Pulmonary artery endothelial cell (primary cell): Measurements from ENCODE around the gene POM121L2. TPM values are rescaled to one million over a fixed set of nuclear protein-coding genes. Genes with fewer than 3 reads are reported as not detected.

Experiments used
- DNase-seq: peaks from one replicate; pipeline ENCODE4 v3.0.0-alpha.2; 2011; ENCODE audit warnings: low read depth, low spot score
- total RNA-seq: library from RNA; depleted of rRNA; stranded (reverse); fragments of >200 nt; gene quantifications from 2 replicates; pipeline ENCODE4 v1.2.3, GENCODE V29; 2014

POM121L2 gene
- total RNA-seq, result not detected in 2 replicates

DNA sequence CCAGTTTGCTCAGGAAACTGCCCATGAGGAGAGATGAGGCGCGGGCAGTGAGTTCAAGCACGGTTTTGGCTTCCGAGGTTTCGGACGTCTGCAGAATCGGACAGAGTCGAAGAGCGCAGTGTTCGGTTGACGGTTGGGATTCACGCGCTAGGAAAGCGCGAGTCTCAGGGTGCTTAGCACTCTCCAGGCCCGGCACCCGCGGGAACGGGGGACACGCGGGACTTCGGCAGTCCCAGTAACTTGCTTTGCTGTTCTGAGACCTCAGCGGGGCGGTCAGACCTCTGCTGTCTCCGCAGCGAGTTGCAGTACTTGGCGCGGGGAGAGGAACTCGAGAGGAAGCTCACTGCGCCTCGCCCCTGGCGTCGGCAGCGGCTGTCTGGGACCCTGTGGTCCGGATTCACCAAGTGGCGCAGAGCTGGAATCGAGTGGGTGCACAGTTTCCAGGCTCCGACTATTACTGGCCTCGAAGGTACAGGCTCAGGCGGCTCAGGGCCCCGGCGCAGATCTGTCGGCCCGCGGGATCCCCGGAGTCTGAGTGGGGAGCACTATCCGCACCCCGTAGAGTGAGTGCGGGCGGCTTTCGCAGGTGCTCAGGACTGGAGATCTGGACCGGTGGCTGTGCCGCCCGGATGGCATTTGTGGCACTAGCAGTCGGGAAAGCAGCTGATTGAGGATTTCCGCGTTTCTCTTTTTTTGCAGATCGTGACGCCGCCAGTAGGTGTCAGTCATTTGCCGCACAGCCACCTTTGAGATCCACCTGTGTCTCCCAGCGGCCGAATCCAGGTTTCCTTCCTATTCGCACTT lies at the start of gene POM121L2:
TSS of gene POM121L2 (minus strand) at position 128 of the 804 bp plus-strand sequence. CDS start at position 25, 103 bp downstream.
- no peak for DNase-seq

DNA sequence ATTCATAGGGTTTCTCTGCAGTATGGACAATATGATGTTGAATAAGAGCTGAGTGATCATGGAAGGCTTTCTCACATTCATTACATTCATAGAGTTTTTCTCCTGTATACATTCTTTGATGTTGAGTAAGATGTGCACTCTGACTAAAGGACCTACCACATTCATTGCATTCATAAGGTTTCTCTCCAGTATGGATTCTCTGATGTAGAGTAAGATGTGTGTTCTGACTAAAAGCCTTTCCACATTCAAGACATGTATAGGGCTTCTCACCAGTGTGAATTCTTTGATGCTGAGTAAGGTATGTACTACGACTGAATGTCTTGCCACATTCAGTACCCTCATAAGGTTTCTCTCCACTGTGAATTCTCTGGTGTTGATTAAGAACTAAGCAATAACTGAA lies 47.2 kb upstream of the POM121L2 start:
- no peak for DNase-seq

DNA sequence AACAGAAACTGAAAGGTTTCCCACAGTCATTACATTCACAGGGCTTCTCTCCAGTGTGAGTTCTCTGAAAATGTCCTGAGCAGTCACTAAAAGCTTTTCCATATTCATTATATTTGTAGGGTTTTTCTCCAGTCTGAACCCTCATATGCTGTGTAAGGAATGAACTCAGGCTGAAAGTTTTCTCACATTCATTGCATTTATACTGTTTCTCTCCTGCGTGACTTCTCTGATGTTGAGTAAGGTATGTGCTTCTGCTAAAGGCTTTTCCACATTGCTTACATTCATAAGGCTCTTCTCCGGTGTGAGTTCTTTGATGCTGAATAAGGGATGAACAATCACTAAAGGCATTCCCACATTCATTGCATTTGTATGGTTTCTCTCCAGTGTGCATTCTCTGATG lies 46.7 kb upstream of the POM121L2 start:
- DNase-seq, result no peak

DNA sequence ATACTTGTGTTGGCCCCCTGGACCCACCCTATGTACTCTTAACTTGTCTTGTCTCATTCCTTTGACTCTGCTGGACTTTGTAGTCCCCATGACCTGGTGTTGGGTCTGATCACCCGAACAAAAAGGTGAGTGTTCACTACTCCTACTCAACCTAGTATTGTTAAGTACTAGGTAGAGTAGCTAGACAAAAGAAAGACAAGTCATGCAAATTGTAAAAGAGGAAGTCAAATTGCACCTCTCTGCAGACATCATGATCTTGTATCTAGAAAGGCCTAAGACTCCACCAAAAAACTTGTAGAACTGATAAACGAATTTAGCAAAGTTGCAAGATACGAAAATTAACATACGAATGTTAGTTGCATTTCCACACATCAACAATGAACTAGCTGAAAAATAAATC lies 40.8 kb upstream of the POM121L2 start:
- no peak for DNase-seq

GRCh38 chr6:27334141-27334540 lies 22.1 kb upstream of the POM121L2 start:
- no peak for DNase-seq

DNA sequence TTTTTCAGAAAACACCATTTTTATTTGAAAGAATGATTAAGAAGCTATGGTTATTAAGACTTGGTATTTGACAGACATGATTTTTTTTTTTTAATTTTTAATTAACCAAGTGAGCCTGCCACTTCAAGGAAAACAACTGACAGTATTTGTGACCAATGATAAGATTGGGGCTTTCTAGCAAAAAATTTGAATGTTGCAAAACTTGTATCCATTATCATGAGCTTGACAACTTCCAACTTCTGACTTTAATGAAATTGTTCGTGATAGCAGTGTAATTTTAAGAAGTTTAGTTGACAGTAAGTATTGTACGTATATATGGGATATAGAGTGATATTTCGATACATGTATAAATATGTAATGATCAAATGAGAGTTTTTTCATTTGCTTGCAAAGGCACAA lies 21.6 kb upstream of the POM121L2 start:
- no peak for DNase-seq

DNA sequence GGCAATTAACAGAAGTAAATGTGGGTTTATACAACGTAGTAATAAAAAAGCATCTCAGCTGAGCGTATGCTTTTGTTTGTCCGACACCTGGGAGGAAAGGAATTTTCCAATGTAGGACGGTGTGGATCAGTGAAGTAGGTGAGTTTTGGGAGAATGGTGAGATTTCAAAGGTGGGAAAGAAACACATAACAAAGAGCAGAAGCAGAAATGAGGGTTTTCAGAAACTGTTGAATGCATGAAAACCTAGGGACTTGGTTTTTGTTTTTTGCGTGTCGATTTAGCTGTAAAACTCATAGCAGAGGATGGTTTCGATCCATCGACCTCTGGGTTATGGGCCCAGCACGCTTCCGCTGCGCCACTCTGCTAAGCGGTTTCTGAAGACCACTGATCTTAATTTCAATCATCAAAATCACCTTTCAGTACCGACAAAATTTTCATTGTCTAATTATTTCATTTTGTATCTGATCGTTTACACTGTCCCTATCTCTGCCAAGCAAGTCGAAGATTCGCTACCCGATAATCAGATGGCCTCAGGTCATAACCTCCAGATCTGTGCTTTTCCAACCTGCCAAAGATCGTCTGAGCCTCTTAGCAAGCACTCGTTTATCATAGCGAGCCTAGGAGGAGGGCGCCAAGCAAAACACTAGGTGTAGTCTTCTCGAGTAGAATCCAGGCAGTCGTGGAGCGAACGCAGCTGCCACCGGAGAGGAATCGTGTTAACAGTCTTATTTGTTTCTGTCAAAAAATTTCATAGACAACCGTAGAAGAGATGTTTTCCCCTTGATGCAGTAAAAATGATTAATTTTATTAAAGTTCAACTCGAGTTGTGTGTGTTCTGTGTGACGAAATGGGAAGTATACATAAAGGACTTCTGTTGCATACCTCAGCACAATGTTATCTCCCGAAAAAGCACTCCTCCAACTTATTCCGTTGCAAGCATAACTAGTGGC lies 20.9 kb upstream of the POM121L2 start:
- DNase-seq, result no peak

GRCh38 chr6:27327023-27327738 lies 15.1 kb upstream of the POM121L2 start:
- no peak for DNase-seq

DNA sequence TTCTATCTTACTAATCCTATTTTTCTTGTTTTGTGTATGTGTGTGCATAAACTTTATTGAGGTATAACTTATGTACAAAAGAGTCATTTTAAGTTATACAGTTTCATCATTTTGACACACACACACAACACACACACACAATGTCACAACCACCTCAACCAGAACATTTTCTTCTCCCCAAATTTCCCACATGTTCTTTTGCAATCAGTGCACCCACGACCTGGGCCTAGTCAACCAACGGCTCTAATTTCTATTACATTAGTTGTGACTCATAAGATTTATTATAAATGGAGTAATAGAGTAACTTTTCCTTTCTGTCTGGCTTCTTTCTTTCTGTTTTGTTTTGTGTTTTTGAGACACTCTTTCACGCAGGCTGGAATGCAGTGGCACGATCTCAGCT lies 9.8 kb upstream of the POM121L2 start:
- no peak for DNase-seq

GRCh38 chr6:27321370-27321769 lies 9.3 kb upstream of the POM121L2 start:
- no peak for DNase-seq

DNA sequence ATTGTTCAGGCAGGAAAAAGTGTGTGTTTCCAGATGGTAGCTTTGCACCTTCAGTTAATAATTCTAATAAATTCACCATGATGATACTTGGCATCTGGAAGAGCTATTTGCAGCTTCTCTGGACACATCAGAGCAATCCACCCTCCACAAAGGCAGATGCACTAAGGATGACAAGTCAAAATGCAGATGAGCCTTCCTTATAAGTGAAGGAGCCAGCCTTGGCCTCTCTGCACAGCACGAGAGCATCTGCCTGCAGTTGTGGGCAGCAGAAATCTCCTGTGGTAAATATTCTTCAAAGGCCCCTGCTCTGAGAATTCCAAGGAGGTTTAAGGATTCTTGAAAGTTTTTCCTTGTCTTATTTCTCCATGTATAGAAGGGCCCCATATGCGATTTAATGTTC lies 6.9 kb upstream of the POM121L2 start:
- no peak for DNase-seq

DNA sequence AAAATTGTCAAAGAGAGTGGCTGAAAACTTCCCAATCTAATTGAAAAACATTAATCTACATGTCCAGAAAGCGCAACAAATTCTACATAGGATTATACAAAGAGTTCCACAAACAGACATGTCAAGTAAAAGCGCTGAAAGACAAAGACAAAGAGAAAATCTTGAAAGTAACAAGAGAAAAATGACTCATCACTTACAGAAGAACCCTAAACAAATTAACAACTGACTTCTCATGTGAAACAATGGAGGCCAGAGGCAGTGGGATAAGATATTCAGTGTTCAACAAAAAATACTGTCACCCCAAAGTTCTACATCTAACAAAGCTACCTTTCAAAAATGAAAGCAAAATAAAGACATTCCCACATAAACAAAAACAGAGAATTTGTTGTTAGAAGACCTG lies 2.0 kb upstream of the POM121L2 start:
- DNase-seq, result no peak

DNA sequence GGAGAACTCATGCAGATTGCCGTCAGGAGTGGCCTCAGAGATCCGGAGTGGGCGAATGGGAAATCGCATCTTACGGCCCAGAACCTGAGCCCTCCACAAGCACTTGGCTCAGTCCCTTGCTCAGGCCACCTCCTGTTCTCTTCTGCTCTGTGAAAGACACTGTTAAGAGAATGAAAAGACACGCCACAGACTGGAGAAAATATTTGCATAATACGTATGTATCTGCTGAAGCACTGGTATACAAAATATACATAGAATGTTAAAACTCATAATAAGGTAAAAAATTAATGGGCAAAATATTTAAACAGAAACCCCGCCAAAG lies 838 bp upstream of the POM121L2 start:
- no peak for DNase-seq

DNA sequence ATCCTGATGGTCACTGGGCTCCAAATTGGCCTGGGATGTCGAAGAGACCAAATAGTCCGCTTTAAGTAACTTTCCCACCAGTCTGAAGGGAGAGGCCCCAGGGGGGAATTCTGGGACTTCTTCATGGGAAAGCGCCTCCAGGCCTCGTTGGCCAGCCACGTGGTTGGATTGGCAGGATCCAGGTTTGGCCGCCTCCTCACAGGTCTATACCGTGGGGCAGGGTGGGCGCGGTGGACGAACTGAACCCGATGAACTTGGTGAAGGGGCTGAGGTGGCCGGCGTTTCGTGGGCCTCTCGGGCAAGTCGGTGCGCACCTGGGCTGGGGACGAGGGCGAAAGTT lies 297 bp downstream of the POM121L2 start:
- no peak for DNase-seq

- no peak for DNase-seq
Measured at GRCh38 chr6:27303613-27304272, 8.3 kb downstream of the POM121L2 start.

- no peak for DNase-seq
Measured at GRCh38 chr6:27297857-27298730, 14.0 kb downstream of the POM121L2 start.

DNA sequence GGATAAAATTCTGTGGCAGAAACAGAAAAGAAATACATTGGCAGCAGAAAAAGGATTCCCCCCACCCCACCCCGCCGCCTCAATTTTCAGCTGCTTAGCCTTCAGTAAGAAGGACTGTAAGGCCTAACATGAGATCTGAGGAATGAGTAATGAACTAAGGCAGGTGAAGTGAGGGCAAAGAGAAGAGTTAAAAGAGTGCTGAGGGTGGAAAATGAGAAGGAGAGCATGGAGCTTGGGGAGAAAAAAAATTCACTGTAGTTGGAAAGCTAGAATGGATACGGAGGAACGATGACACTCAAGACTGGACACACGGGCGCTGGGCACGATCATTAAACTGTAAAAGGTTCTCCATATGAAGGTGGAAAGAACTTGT lies 14.6 kb downstream of the POM121L2 start:
- no peak for DNase-seq

GRCh38 chr6:27296106-27296783 lies 15.8 kb downstream of the POM121L2 start:
- no peak for DNase-seq

GRCh38 chr6:27295301-27296079 lies 16.6 kb downstream of the POM121L2 start:
- no peak for DNase-seq
